Neural crest cell (in vitro differentiated cells): Measurements from ENCODE around the gene LGR6. TPM values are rescaled to one million over a fixed set of nuclear protein-coding genes. Genes with fewer than 3 reads are reported as not detected.
"Not testable (repeated sequence)": the region's sequence is repeated elsewhere in the genome, so short reads cannot be mapped to it uniquely, and the experiment has no call there.

Experiments used
- DNase-seq: peaks from one replicate; pipeline ENCODE4 v3.0.0; 2021; ENCODE audit warnings: low read depth, mixed read lengths, low spot score
- H3K27ac Mint-ChIP-seq: one replicate; pipeline ENCODE4 v1.8.0; 2021; ENCODE audit warnings: mild to moderate bottlenecking, mixed read lengths; ENCODE audit not compliant: unreplicated experiment
- H3K27me3 Mint-ChIP-seq: 2 replicates; pipeline ENCODE4 v1.8.0; 2021; ENCODE audit warnings: low read depth, mild to moderate bottlenecking, mixed read lengths
- H3K36me3 Mint-ChIP-seq: 2 replicates; pipeline ENCODE4 v1.8.0; 2021; ENCODE audit warnings: low read depth, mild to moderate bottlenecking, mixed read lengths
- H3K4me1 Mint-ChIP-seq: 2 replicates; pipeline ENCODE4 v1.8.0; 2021; ENCODE audit warnings: mixed read lengths
- H3K4me3 Mint-ChIP-seq: one replicate; pipeline ENCODE4 v1.8.0; 2021; ENCODE audit warnings: mild to moderate bottlenecking, mixed read lengths
- H3K9me3 Mint-ChIP-seq: 2 replicates; pipeline ENCODE4 v1.8.0; 2021; ENCODE audit warnings: mixed read lengths
- CTCF ChIP-seq: fragments of 200-600 bp; sonication (generic); conservative IDR thresholded peaks from 2 replicates; pipeline ENCODE4 v1.5.0; 2021; ENCODE audit warnings: antibody characterized with exemption, mild to moderate bottlenecking
- total RNA-seq: library from RNA; stranded (reverse); gene quantifications from 2 replicates; pipeline ENCODE4 v1.2.1, GENCODE V29; 2021

Gene LGR6
- total RNA-seq, 1 donor from 2014 or later, result 0.16 TPM

GRCh38 chr1:202164271-202165037, 29.1 kb upstream of the LGR6 start:
- no peak for TF ChIP-seq CTCF
- H3K4me3 Mint-ChIP-seq, result no peak overlapping the region
- H3K27me3 Mint-ChIP-seq, result no peaks in the 10 kb centered on the region
- H3K36me3 Mint-ChIP-seq, result no peaks in the 10 kb centered on the region
- H3K9me3 Mint-ChIP-seq, result no peaks in the 10 kb centered on the region
- DNase-seq, result no peak
- H3K4me1 Mint-ChIP-seq, result peaks cover 21% of the 10 kb centered on the region
- peak overlapping the region; percentile 64 for H3K27ac Mint-ChIP-seq

GRCh38 chr1:202165267-202165941, 28.2 kb upstream of the LGR6 start:
- Mint-ChIP-seq H3K9me3 (no peaks in the 10 kb centered on the region), H3K36me3 (no peaks in the 10 kb centered on the region), H3K27me3 (no peaks in the 10 kb centered on the region), H3K4me3 (no peak overlapping the region), H3K4me1 (peaks cover 21% of the 10 kb centered on the region), H3K27ac (no peak overlapping the region)
- TF ChIP-seq CTCF, result no peak
- no peak for DNase-seq

- Mint-ChIP-seq H3K4me3 (no peak overlapping the region), H3K27me3 (no peaks in the 10 kb centered on the region), H3K9me3 (no peaks in the 10 kb centered on the region), H3K27ac (no peak overlapping the region), H3K4me1 (peaks cover 14% of the 10 kb centered on the region), H3K36me3 (no peaks in the 10 kb centered on the region)
- TF ChIP-seq CTCF, result no peak
- DNase-seq, result no peak
These were observed 27.4 kb upstream of the LGR6 start for GRCh38 chr1:202165942-202166843.

GRCh38 chr1:202167054-202167453, 26.5 kb upstream of the LGR6 start:
- H3K27ac Mint-ChIP-seq, H3K36me3 Mint-ChIP-seq, H3K27me3 Mint-ChIP-seq, H3K4me3 Mint-ChIP-seq, DNase-seq, H3K4me1 Mint-ChIP-seq, H3K9me3 Mint-ChIP-seq: not testable (repeated sequence)

- Mint-ChIP-seq H3K27me3 (no peaks in the 10 kb centered on the region), H3K4me3 (no peak overlapping the region), H3K27ac (no peak overlapping the region), H3K4me1 (peaks cover 5% of the 10 kb centered on the region), H3K36me3 (no peaks in the 10 kb centered on the region), H3K9me3 (no peaks in the 10 kb centered on the region)
- TF ChIP-seq CTCF, result no peak
- no peak for DNase-seq
These were observed 25.7 kb upstream of the LGR6 start for GRCh38 chr1:202167708-202168415.
